Measurements from ENCODE around the gene KIF26B. TPM values are rescaled to one million over a fixed set of nuclear protein-coding genes. Genes with fewer than 3 reads are reported as not detected.

Gene KIF26B
- total RNA-seq, 2 donors from 2014 or later = 0.30 to 0.35 TPM

- H3K9me3 ChIP-seq = no peaks in the 10 kb centered on the region
- no peaks in the 10 kb centered on the region for H3K4me1 ChIP-seq
- no peak overlapping the region for H3K27ac ChIP-seq
- no peak overlapping the region for H3K9ac ChIP-seq (ENCODE audit: low read depth in 2 of 2, low read length in 2 of 2)
- no peak overlapping the region for H3K4me3 ChIP-seq
- no peaks in the 10 kb centered on the region for H3K36me3 ChIP-seq
- intact Hi-C loops (cut with DNase I) = no loop called here
- no peak for TF ChIP-seq CTCF (IDR thresholded peaks at IDR 0.05)
- DNase-seq = no peak
- H3K27me3 ChIP-seq = no peaks in the 10 kb centered on the region
Measured at GRCh38 chr1:245197121-245197520, 42.3 kb downstream of the KIF26B start.

DNA sequence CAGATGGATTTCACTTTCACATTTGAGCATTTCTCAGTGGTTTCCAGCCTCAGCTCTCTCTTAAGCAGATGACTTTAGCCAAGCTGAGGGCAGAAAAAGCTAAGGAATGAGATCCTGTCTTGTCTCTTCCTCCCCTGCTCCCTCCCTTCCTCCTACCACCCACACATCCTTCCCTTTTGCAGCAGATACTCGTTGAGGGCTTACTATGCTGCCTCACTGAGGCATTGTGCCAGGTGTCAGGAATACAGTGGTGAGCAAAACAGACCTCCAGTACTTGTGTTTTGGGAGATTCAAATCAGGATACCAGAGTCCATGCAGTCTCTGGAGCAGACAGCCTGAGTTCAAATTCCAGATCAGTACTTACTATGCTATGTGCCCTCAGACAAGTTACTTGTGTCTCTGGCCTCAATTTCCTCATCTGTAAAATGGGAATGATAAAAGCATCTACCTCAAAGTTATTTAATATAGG, 43.2 kb downstream of the KIF26B start:
- Histone ChIP-seq H3K27me3 (no peaks in the 10 kb centered on the region), H3K4me3 (no peak overlapping the region), H3K9me3 (no peaks in the 10 kb centered on the region), H3K27ac (no peak overlapping the region), H3K36me3 (no peaks in the 10 kb centered on the region), H3K4me1 (no peaks in the 10 kb centered on the region), H3K9ac (ENCODE audit: low read depth in 2 of 2, low read length in 2 of 2) (no peak overlapping the region)
- no peak for DNase-seq
- intact Hi-C loops (cut with DNase I) = no loop called here
- TF ChIP-seq CTCF (IDR thresholded peaks at IDR 0.05) = no peak

- no peaks in the 10 kb centered on the region for H3K36me3 ChIP-seq
- no peaks in the 10 kb centered on the region for H3K9me3 ChIP-seq
- no peak overlapping the region for H3K27ac ChIP-seq
- H3K9ac ChIP-seq (ENCODE audit: low read depth in 2 of 2, low read length in 2 of 2) = no peak overlapping the region
- no peak for TF ChIP-seq CTCF (IDR thresholded peaks at IDR 0.05)
- no peak overlapping the region for H3K4me3 ChIP-seq
- intact Hi-C loops (cut with DNase I) = no loop called here
- H3K27me3 ChIP-seq = no peaks in the 10 kb centered on the region
- no peak for DNase-seq
- H3K4me1 ChIP-seq = no peaks in the 10 kb centered on the region
Measured at GRCh38 chr1:245198748-245199516, 44.1 kb downstream of the KIF26B start.

- DNase-seq = no peak
- H3K36me3 ChIP-seq = no peaks in the 10 kb centered on the region
- H3K27ac ChIP-seq = no peak overlapping the region
- no peak overlapping the region for H3K4me3 ChIP-seq
- no peaks in the 10 kb centered on the region for H3K27me3 ChIP-seq
- H3K4me1 ChIP-seq = no peaks in the 10 kb centered on the region
- no peak for TF ChIP-seq CTCF (IDR thresholded peaks at IDR 0.05)
- H3K9ac ChIP-seq (ENCODE audit: low read depth in 2 of 2, low read length in 2 of 2) = no peak overlapping the region
- no peaks in the 10 kb centered on the region for H3K9me3 ChIP-seq
- intact Hi-C loops (cut with DNase I) = no loop called here
Measured at GRCh38 chr1:245200146-245200545, 45.4 kb downstream of the KIF26B start.

- no peak for DNase-seq
- H3K27ac ChIP-seq = no peak overlapping the region
- H3K4me3 ChIP-seq = no peak overlapping the region
- H3K9me3 ChIP-seq = no peaks in the 10 kb centered on the region
- no peaks in the 10 kb centered on the region for H3K4me1 ChIP-seq
- intact Hi-C loops (cut with DNase I) = no loop called here
- TF ChIP-seq CTCF (IDR thresholded peaks at IDR 0.05) = no peak
- H3K36me3 ChIP-seq = no peaks in the 10 kb centered on the region
- H3K27me3 ChIP-seq = no peaks in the 10 kb centered on the region
- no peak overlapping the region for H3K9ac ChIP-seq (ENCODE audit: low read depth in 2 of 2, low read length in 2 of 2)
Measured at GRCh38 chr1:245201201-245201600, 46.4 kb downstream of the KIF26B start.
